GM12892 (cell line): ENCODE data around the gene MYL3.

Experiments used
- POLR2A ChIP-seq: IDR thresholded peaks from 2 replicates; pipeline ENCODE4 v1.6.1; 2011; ENCODE audit warnings: low read depth, low read length, control low read depth
- POLR2AphosphoS5 ChIP-seq: IDR thresholded peaks from 2 replicates; pipeline ENCODE4 v1.6.1; 2011; ENCODE audit warnings: low read depth, low read length, control low read depth

GRCh38 chr3:46884427-46884826 is 21.2 kb upstream of the MYL3 start:
- TF ChIP-seq POLR2A, result no peak
- no peak for TF ChIP-seq POLR2AphosphoS5
